ENCODE data around the gene NR5A2.

NR5A2 gene

GRCh38 chr1:200033511-200034261, 6.2 kb downstream of the NR5A2 start:
- Histone ChIP-seq H3K4me3 (ENCODE audit: low read depth, low read length) (no peak overlapping the region), H3K27ac (no peak overlapping the region), H3K36me3 (replicated peaks) (no peaks in the 10 kb centered on the region), H3K27me3 (replicated peaks) (peaks cover 93% of the 10 kb centered on the region)
- TF ChIP-seq, protein P1, sequence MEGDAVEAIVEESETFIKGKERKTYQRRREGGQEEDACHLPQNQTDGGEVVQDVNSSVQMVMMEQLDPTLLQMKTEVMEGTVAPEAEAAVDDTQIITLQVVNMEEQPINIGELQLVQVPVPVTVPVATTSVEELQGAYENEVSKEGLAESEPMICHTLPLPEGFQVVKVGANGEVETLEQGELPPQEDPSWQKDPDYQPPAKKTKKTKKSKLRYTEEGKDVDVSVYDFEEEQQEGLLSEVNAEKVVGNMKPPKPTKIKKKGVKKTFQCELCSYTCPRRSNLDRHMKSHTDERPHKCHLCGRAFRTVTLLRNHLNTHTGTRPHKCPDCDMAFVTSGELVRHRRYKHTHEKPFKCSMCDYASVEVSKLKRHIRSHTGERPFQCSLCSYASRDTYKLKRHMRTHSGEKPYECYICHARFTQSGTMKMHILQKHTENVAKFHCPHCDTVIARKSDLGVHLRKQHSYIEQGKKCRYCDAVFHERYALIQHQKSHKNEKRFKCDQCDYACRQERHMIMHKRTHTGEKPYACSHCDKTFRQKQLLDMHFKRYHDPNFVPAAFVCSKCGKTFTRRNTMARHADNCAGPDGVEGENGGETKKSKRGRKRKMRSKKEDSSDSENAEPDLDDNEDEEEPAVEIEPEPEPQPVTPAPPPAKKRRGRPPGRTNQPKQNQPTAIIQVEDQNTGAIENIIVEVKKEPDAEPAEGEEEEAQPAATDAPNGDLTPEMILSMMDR (IDR thresholded peaks at IDR 0.05; ENCODE audit: low read depth, low read length, missing control alignments) = peak; percentile 27
- in situ Hi-C loops (cut with HindIII; ENCODE audit: low pct_ligation_motif_present, low sequenced_read_pairs) = loop anchor here (25.0 kb wide), 1 partner anchor 346 kb away; no protein-coding TSS in a partner anchor
- no peak for DNase-seq

DNA sequence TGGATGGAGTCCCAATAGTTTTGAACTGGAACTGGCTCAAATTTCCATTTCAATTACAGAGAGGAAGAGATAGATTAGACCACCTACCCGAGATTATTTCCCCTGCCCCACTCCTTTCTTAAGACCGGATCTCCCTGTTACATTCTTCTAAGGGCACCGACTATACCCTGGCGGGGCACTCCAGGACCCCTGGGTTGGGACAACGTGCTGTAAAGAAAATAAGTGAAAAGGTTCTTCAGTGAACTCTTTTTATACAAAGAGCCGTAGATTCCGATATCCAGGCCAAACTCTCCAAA, 6.7 kb downstream of the NR5A2 start:
- Histone ChIP-seq H3K27ac (no peak overlapping the region), H3K27me3 (replicated peaks) (peaks cover 94% of the 10 kb centered on the region), H3K4me3 (ENCODE audit: low read depth, low read length) (no peak overlapping the region), H3K36me3 (replicated peaks) (no peaks in the 10 kb centered on the region)
- TF ChIP-seq, protein P1 (IDR thresholded peaks at IDR 0.05; ENCODE audit: low read depth, low read length, missing control alignments) = no peak
- in situ Hi-C loops (cut with HindIII; ENCODE audit: low pct_ligation_motif_present, low sequenced_read_pairs) = loop anchor here (25.0 kb wide), 1 partner anchor 347 kb away; no protein-coding TSS in a partner anchor
- DNase-seq = no peak

- TF ChIP-seq, protein P1 (IDR thresholded peaks at IDR 0.05; ENCODE audit: low read depth, low read length, missing control alignments) = no peak
- in situ Hi-C loops (cut with HindIII; ENCODE audit: low pct_ligation_motif_present, low sequenced_read_pairs) = loop anchor here (25.0 kb wide), 1 partner anchor 348 kb away; no protein-coding TSS in a partner anchor
- DNase-seq = no peak
- Histone ChIP-seq H3K27me3 (replicated peaks) (peaks cover 94% of the 10 kb centered on the region), H3K36me3 (replicated peaks) (no peaks in the 10 kb centered on the region), H3K27ac (no peak overlapping the region), H3K4me3 (ENCODE audit: low read depth, low read length) (peak overlapping the region; percentile 22)
Observed at GRCh38 chr1:200034761-200035396, 7.4 kb downstream of the NR5A2 start.

DNA sequence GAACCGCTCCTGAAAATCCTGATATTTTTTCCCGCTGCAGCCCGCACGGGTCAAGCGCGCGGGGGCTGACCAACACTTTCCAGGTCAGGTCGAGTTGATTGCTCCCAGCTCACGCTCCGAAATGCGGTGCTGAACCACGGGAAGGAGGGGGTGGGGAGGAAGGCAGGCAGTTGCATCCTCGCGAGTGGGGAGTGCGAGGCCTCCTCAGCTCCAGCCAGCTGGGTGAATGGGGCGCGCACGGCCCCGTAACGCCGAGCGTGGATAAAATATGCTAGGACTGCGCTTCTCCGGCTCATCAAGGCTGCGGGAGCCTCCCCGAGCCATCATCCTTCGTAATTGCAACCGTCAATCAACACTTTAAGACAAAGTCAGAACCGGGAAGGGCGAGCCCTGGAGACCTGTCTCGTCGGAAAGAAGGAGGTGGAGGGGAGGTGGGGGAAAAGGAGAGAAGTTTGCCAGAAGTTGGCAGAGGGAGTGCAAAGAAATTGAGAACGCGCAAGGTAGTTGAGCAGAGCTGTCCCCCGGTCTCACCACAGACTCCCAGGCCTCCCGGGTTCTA, 8.0 kb downstream of the NR5A2 start:
- Histone ChIP-seq H3K27me3 (replicated peaks) (peaks cover 94% of the 10 kb centered on the region), H3K27ac (no peak overlapping the region), H3K4me3 (ENCODE audit: low read depth, low read length) (no peak overlapping the region), H3K36me3 (replicated peaks) (no peaks in the 10 kb centered on the region)
- TF ChIP-seq, protein P1 (IDR thresholded peaks at IDR 0.05; ENCODE audit: low read depth, low read length, missing control alignments) = no peak
- DNase-seq = no peak
- in situ Hi-C loops (cut with HindIII; ENCODE audit: low pct_ligation_motif_present, low sequenced_read_pairs) = loop anchor here (25.0 kb wide), 1 partner anchor 348 kb away; no protein-coding TSS in a partner anchor

DNA sequence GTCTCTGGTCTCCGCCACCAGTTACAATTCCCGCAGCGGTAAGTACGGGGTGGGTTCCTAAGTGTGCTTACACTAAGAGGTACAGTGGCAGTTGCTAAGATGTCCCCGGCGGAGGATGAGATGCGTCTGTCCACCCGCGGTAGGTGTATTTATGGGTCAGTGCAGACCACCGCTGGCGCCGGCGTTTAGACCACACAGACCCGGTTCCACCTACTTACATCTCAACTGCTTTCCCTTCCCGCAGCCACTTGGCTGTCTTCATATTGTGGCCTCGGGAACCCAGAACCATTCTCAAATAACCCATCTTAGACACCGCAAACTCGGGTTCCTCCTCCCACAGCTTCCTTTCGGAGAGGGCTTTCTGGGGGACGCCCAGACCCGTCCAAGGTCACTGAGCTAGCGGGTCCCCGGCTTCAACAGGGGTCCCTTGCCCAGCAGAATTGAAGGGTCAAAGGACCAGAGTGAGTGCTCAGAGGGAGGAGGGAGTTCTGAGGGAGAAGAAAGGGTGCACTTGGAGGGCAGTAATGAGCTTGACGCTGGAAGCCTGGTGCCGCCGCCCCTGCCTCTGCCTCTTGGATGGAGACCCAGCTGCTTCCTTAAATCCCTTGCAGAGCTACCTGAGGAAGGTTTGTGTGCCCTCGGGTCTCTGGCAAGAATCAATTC, 8.6 kb downstream of the NR5A2 start:
- TF ChIP-seq, protein P1 (IDR thresholded peaks at IDR 0.05; ENCODE audit: low read depth, low read length, missing control alignments) = no peak
- Histone ChIP-seq H3K27me3 (replicated peaks) (peaks cover 94% of the 10 kb centered on the region), H3K27ac (no peak overlapping the region), H3K36me3 (replicated peaks) (no peaks in the 10 kb centered on the region), H3K4me3 (ENCODE audit: low read depth, low read length) (no peak overlapping the region)
- in situ Hi-C loops (cut with HindIII; ENCODE audit: low pct_ligation_motif_present, low sequenced_read_pairs) = loop anchor here (25.0 kb wide), 1 partner anchor 349 kb away; no protein-coding TSS in a partner anchor
- no peak for DNase-seq
